OCI-LY1 (cell line): ENCODE measurements around the gene SSUH2.
"Not testable (repeated sequence)": the region's sequence is repeated elsewhere in the genome, so short reads cannot be mapped to it uniquely, and the experiment has no call there.

Experiments
- H2AFZ ChIP-seq: fragments of 200-600 bp; sonication (generic), shearing (Covaris generic); 2 replicates; pipeline ENCODE4 v1.6.0; 2014; ENCODE audit warnings: antibody characterized with exemption, mild to moderate bottlenecking, low read length
- H3F3A ChIP-seq: fragments of 200-600 bp; sonication (generic), shearing (Covaris generic); 2 replicates; pipeline ENCODE4 v1.6.0; 2014; ENCODE audit warnings: mild to moderate bottlenecking, antibody characterized with exemption, low read length, moderate library complexity; ENCODE audit not compliant: insufficient read depth
- H3K27ac ChIP-seq: fragments of 200-600 bp; sonication (generic); 2 replicates; pipeline ENCODE4 v1.5.1; 2014; ENCODE audit warnings: low read length, mixed run types, mild to moderate bottlenecking, low read depth; ENCODE audit not compliant: poor library complexity, severe bottlenecking
- H3K27me3 ChIP-seq: fragments of 200-600 bp; sonication (generic); 2 replicates; pipeline ENCODE4 v1.6.0; 2014; ENCODE audit warnings: antibody characterized with exemption, mild to moderate bottlenecking, low read length, moderate library complexity; ENCODE audit not compliant: insufficient read depth
- H3K36me3 ChIP-seq: fragments of 200-600 bp; sonication (generic); 2 replicates; pipeline ENCODE4 v1.6.1; 2014; ENCODE audit warnings: mild to moderate bottlenecking, antibody characterized with exemption, low read length, moderate library complexity, mixed read lengths; ENCODE audit not compliant: insufficient read depth
- H3K4me1 ChIP-seq: fragments of 200-600 bp; sonication (generic); 2 replicates; pipeline ENCODE4 v1.5.1; 2014; ENCODE audit warnings: mild to moderate bottlenecking, low read length, moderate library complexity; ENCODE audit not compliant: insufficient read depth, severe bottlenecking
- H3K4me2 ChIP-seq: fragments of 200-600 bp; sonication (generic), shearing (Covaris generic); 2 replicates; pipeline ENCODE4 v1.6.1; 2014; ENCODE audit warnings: low read length
- H3K4me3 ChIP-seq: fragments of 200-600 bp; sonication (generic); 2 replicates; pipeline ENCODE4 v1.5.1; 2014; ENCODE audit warnings: low read length, low read depth, mild to moderate bottlenecking, mixed read lengths; ENCODE audit not compliant: poor library complexity, severe bottlenecking
- H3K79me2 ChIP-seq: fragments of 200-600 bp; shearing (Covaris generic); 2 replicates; pipeline ENCODE4 v1.6.1; 2016; ENCODE audit warnings: mixed run types, low read length, mixed read lengths; ENCODE audit not compliant: insufficient read depth
- H3K9ac ChIP-seq: fragments of 200-600 bp; sonication (generic), shearing (Covaris generic); 2 replicates; pipeline ENCODE4 v1.6.1; 2014; ENCODE audit warnings: mild to moderate bottlenecking, low read length, mixed read lengths
- H3K9me2 ChIP-seq: fragments of 200-600 bp; sonication (generic), shearing (Covaris generic); 2 replicates; pipeline ENCODE4 v1.6.1; 2014; ENCODE audit warnings: low read depth, mild to moderate bottlenecking, low read length, mixed read lengths
- H3K9me3 ChIP-seq: fragments of 200-600 bp; shearing (Covaris generic); 2 replicates; pipeline ENCODE4 v1.6.1; 2014; ENCODE audit warnings: low read length, mixed read lengths
- H4K20me1 ChIP-seq: fragments of 200-600 bp; sonication (generic), shearing (Covaris generic); 2 replicates; pipeline ENCODE4 v1.6.0; 2016; ENCODE audit warnings: mild to moderate bottlenecking, low read length; ENCODE audit not compliant: insufficient read depth
- CTCF ChIP-seq: fragments of 200-600 bp; sonication (generic), shearing (Covaris generic); IDR thresholded peaks from 2 replicates; pipeline ENCODE4 v1.5.1; 2017; ENCODE audit warnings: mild to moderate bottlenecking, antibody characterized with exemption, low read length, moderate library complexity, mixed read lengths
- EZH2 ChIP-seq: fragments of 200-600 bp; sonication (generic), shearing (Covaris generic); IDR thresholded peaks from 2 replicates; pipeline ENCODE4 v1.8.0; 2017; ENCODE audit warnings: borderline replicate concordance, mixed run types, mild to moderate bottlenecking, antibody characterized with exemption, low read length, moderate library complexity, mixed read lengths

SSUH2 gene

GRCh38 chr3:8655387-8655835, 10.8 kb upstream of the SSUH2 start:
- no peak overlapping the region for H3K4me2 ChIP-seq
- TF ChIP-seq CTCF: no peak
- no peak for TF ChIP-seq EZH2
- H3K9ac ChIP-seq: no peak overlapping the region

GRCh38 chr3:8654572-8655329, 10.2 kb upstream of the SSUH2 start:
- H3K27ac ChIP-seq, H2AFZ ChIP-seq, H3K9me3 ChIP-seq, H3K79me2 ChIP-seq, H3K9me2 ChIP-seq, H3K36me3 ChIP-seq, H3K4me2 ChIP-seq, H4K20me1 ChIP-seq, H3K27me3 ChIP-seq, H3K4me3 ChIP-seq, H3K9ac ChIP-seq, H3F3A ChIP-seq: not testable (repeated sequence)
- H3K4me1 ChIP-seq: peaks cover 43% of the 10 kb centered on the region

More at GRCh38 chr3:8655387-8655835, 10.8 kb upstream of the SSUH2 start:
- peaks cover 49% of the 10 kb centered on the region for H3K4me1 ChIP-seq
- H3K27ac ChIP-seq: no peak overlapping the region
- no peaks in the 10 kb centered on the region for H3K79me2 ChIP-seq
- no peak overlapping the region for H3K4me3 ChIP-seq
- H3K9me3 ChIP-seq: 0 out of 2 replicates have a peak, but pooled peaks cover 6% of the 10 kb centered on the region
- no peaks in the 10 kb centered on the region for H4K20me1 ChIP-seq
- no peaks in the 10 kb centered on the region; the same call in 1 of the 2 replicates for H3K27me3 ChIP-seq
- H3K9me2 ChIP-seq: no peaks in the 10 kb centered on the region
- H3F3A ChIP-seq: peaks cover 7% of the 10 kb centered on the region
- H2AFZ ChIP-seq: no peak overlapping the region
- peaks cover 7% of the 10 kb centered on the region; the same call in 1 of the 2 replicates for H3K36me3 ChIP-seq

GRCh38 chr3:8653800-8654408, 9.3 kb upstream of the SSUH2 start:
- TF ChIP-seq CTCF (no peak), EZH2 (no peak)
- Histone ChIP-seq H3K79me2 (no peaks in the 10 kb centered on the region), H3K36me3 (peaks cover 7% of the 10 kb centered on the region; the same call in 1 of the 2 replicates), H3K27ac (no peak overlapping the region), H3K9me3 (0 out of 2 replicates have a peak, but pooled peaks cover 6% of the 10 kb centered on the region), H2AFZ (no peak overlapping the region), H3K9ac (no peak overlapping the region), H3K9me2 (no peaks in the 10 kb centered on the region), H3K4me3 (no peak overlapping the region), H3F3A (peaks cover 6% of the 10 kb centered on the region), H3K4me1 (peaks cover 34% of the 10 kb centered on the region), H3K27me3 (no peaks in the 10 kb centered on the region; the same call in 1 of the 2 replicates), H3K4me2 (no peak overlapping the region), H4K20me1 (no peaks in the 10 kb centered on the region)
